Bronchial epithelial cell (primary cell): ENCODE results near the gene ANKRD1. TPM values are rescaled to one million over a fixed set of nuclear protein-coding genes. Genes with fewer than 3 reads are reported as not detected.

Experiments used
- DNase-seq: peaks from one replicate; pipeline ENCODE4 v3.0.0-alpha.2; 2010; ENCODE audit warnings: low read depth
- FAIRE-seq: peaks from 2 replicates; lab custom pipeline; 2011; peaks lifted over from hg19 to GRCh38; lab: Jason Lieb, UNC
- H3K27me3 ChIP-seq: 2 replicates; pipeline ENCODE4 v1.5.1; 2011; ENCODE audit warnings: low read length; ENCODE audit not compliant: control insufficient read depth, insufficient read depth
- H3K36me3 ChIP-seq: 2 replicates; pipeline ENCODE4 v1.5.1; 2011; ENCODE audit warnings: low read length; ENCODE audit not compliant: control insufficient read depth, insufficient read depth
- H3K4me3 ChIP-seq: 2 replicates; pipeline ENCODE4 v1.5.1; 2011; ENCODE audit warnings: mild to moderate bottlenecking, low read depth, low read length, control low read depth
- total RNA-seq: library from RNA; depleted of rRNA; stranded (reverse); fragments of >200 nt; gene quantifications from 2 replicates; pipeline ENCODE4 v1.2.1, GENCODE V29; 2014
- TF ChIP-seq, protein P1 (sequence below): IDR thresholded peaks from 2 replicates; pipeline ENCODE4 v1.5.1; 2011; ENCODE audit warnings: mild to moderate bottlenecking, moderate library complexity, low read length, control low read depth, inconsistent platforms; ENCODE audit not compliant: insufficient read depth, severe bottlenecking

The ANKRD1 gene
- total RNA-seq, 1 donor from 2014 or later, result under 0.01 TPM

DNA sequence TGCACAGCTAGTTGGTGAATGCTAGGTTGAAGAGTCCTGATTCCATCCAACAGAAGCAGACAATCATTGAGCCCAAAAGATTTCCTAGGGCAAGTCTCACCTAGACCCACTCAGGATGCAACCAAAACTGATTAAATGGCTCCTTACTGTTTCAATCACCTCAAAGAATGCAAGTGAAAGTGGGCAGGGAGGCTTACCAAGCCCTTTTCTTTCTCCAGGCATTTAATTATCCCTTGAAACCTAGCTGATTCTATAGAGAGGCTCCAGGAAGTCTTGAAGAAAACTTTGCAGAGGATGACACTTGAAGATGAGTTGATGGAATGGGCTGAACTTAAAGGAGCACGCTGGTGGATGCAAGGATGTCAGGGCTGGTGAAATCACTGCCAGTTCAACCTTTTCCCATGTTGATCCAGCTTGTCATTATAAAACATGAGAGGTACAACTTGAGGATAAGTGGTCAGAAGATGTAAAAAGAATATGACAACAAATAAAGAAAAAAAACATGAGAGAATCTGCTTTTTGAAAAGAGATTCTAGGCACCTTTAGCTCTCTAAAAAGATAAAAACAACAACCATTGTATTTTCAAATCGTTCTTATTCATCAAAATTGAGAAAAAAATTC, 2.3 kb upstream of the ANKRD1 start:
- TF ChIP-seq, protein P1, sequence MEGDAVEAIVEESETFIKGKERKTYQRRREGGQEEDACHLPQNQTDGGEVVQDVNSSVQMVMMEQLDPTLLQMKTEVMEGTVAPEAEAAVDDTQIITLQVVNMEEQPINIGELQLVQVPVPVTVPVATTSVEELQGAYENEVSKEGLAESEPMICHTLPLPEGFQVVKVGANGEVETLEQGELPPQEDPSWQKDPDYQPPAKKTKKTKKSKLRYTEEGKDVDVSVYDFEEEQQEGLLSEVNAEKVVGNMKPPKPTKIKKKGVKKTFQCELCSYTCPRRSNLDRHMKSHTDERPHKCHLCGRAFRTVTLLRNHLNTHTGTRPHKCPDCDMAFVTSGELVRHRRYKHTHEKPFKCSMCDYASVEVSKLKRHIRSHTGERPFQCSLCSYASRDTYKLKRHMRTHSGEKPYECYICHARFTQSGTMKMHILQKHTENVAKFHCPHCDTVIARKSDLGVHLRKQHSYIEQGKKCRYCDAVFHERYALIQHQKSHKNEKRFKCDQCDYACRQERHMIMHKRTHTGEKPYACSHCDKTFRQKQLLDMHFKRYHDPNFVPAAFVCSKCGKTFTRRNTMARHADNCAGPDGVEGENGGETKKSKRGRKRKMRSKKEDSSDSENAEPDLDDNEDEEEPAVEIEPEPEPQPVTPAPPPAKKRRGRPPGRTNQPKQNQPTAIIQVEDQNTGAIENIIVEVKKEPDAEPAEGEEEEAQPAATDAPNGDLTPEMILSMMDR, result no peak
- no peak for FAIRE-seq
- Histone ChIP-seq H3K4me3 (no peak overlapping the region), H3K27me3 (no peaks in the 10 kb centered on the region), H3K36me3 (no peaks in the 10 kb centered on the region)
- DNase-seq, result no peak

DNA sequence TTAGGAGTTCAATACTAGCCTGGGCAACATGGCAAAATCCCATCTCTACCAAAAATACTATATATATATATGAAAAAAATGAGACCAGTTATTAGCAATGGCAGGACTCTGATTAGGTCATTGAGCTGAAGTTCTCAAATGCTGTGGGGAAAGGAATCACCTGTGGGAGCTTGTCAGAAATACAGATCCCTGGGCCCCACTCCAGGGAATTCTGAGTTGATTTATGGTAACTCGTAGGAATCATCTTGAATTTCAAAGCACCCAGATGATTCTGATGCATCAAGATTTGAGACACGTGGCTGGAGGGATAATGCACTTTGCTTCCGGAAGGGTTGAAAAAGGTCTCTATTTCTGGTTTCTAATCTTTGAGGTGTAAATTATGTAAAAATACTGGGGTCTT, 1.0 kb upstream of the ANKRD1 start:
- H3K36me3 ChIP-seq, result no peaks in the 10 kb centered on the region
- TF ChIP-seq, protein P1, result no peak
- H3K27me3 ChIP-seq, result no peaks in the 10 kb centered on the region
- DNase-seq, result no peak
- H3K4me3 ChIP-seq, result no peak overlapping the region
- FAIRE-seq, result no peak

DNA sequence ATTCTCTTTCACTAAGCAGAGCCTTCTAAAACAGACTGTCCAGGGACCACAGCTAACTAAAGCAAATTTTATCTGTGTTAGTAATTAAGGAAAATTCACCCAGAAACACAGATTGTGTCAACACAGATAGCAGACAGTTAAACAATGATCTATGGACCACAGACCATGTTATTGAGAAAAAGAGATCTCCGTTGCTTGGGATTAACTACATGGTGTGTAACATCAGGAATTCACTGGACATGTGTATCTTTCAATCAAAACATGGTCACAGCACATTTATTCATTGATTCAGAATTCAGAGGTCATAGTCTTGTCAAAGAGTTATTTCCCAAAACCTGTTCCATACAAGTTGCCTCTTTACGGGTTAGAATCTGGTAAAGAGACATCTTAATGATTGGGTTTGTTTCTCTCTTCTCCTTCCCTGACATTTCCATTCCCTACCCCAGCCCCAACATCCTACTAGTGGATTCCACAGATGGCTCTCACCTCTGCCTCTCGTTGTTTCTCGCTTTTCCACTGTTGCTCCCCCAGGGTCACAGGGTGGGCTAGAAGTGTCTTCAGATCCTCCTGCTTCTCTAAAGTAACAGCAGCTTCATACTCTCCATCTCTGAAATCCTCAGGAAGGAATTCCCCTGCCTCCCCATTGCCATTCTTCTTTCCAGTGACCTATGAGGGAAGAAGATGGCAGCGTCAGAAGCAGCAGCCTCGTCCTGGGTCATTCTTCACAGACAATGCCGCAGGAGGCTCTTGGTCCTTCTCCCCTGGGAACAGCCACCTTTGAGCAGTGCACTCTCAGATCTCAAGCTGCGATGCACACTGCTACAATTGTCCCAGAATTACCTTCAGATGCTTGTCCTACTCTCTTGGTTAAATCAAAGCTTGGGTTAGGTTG, 958 bp downstream of the ANKRD1 start:
- Histone ChIP-seq H3K36me3 (no peaks in the 10 kb centered on the region), H3K4me3 (no peak overlapping the region), H3K27me3 (no peaks in the 10 kb centered on the region)
- FAIRE-seq (no peak), DNase-seq (no peak)
- TF ChIP-seq, protein P1, result no peak

DNA sequence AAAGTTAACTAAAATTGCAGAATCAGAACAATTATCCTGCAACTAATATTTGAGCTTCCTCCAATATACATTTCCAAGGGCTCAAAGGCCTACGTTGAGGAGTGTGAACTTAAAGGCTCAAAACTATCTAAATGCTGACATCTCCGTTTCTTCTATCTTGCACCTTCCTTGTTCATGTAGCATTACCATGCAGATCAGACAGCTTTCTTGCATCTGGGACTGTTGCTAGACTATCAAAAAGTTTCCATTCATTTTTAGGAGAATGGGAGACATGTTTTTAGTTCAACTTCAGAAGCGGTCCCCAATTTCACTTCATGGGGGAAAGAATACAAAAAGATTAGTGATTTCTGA, 2.9 kb downstream of the ANKRD1 start:
- Histone ChIP-seq H3K36me3 (no peaks in the 10 kb centered on the region), H3K27me3 (no peaks in the 10 kb centered on the region), H3K4me3 (no peak overlapping the region)
- FAIRE-seq (no peak), DNase-seq (no peak)
- TF ChIP-seq, protein P1, result no peak

DNA sequence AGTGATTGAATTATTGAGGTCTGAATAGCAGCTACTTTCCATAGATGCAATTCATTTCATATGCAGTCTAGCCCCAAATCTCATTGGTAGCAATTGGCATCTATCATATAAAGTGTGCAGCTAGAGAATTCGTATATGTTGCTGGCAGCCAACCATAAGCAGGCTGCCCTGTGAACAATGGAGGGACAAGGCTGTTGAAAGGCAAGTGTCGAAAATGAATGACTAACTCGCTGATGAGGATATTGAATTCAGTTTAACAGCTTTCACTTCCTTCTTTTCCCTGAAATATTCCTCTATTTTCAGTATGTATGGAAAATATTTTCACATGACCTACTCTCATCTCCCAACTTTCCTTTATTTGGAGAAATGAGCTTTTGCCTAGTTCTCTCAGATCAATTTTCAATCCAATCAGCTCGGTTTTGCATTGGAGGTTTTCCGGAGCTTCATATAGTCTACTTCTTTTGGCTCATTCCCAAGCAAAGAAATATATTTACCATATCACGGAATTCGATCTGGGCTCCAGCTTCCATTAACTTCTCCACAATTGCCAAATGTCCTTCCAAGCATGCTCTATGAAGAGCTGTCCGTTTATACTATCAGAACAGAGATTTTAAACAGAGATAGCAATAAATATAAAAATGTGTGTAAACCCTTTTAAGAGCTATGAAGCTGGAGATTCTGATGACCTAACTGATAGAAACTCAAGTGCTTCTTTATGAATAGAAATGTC, 3.5 kb downstream of the ANKRD1 start:
- DNase-seq, result peak; percentile 15
- H3K36me3 ChIP-seq, result no peaks in the 10 kb centered on the region
- FAIRE-seq, result no peak
- no peak overlapping the region for H3K4me3 ChIP-seq
- H3K27me3 ChIP-seq, result no peaks in the 10 kb centered on the region
- TF ChIP-seq, protein P1, result no peak
